Testis (tissue), 3 donors: ENCODE data around the gene PCCA. TPM values are rescaled to one million over a fixed set of nuclear protein-coding genes. Genes with fewer than 3 reads are reported as not detected.

Experiments
- DNase-seq: peaks from one replicate; pipeline ENCODE4 v3.0.0-alpha.2; 2019
- H3K27ac ChIP-seq, 2 donors: fragments of 200-600 bp; sonication (generic); one replicate each; pipeline ENCODE4 v1.5.1; 2019
- H3K27me3 ChIP-seq: fragments of 200-600 bp; sonication (generic); one replicate; pipeline ENCODE4 v1.5.1; 2019
- H3K36me3 ChIP-seq: fragments of 200-600 bp; sonication (generic); one replicate; pipeline ENCODE4 v1.5.1; 2017; ENCODE audit warnings: low read depth; ENCODE audit errors: missing control alignments
- H3K4me1 ChIP-seq: fragments of 200-600 bp; sonication (generic); one replicate; pipeline ENCODE4 v1.5.1; 2019
- H3K4me3 ChIP-seq, 2 donors: fragments of 200-600 bp; sonication (generic); one replicate each; pipeline ENCODE4 v1.5.1; 2017 to 2019
- H3K9me3 ChIP-seq: fragments of 200-600 bp; sonication (generic); one replicate; pipeline ENCODE4 v1.5.1; 2017
- POLR2A ChIP-seq: fragments of 450-650 bp; IDR thresholded peaks from one replicate; pipeline ENCODE4 v1.6.1; 2017; ENCODE audit warnings: antibody characterized with exemption, mild to moderate bottlenecking, moderate library complexity
- WGBS, 2 donors: methylation state at CpG; one replicate each; pipeline ENCODE4 v1.1.5; 2018; 5-methylcytosine and 5-hydroxymethylcytosine counted together
- intact Hi-C: fragments of 100-400 bp; cut with DNase I; formaldehyde crosslinking; loops from one replicate; pipeline ENCODE4 v1.15.1; 2023; ENCODE audit warnings: low total_unique reads
- polyA plus RNA-seq: library from polyadenylated mRNA; stranded (reverse); fragments of 350-450 nt; fragmentation: Illumina TruSeq; extraction: RNeasy Lipid Tissue Mini Kit (QIAGEN cat#74804); gene quantifications from one replicate; pipeline ENCODE4 v1.2.3, GENCODE V29; 2014; ENCODE audit warnings: low read depth, low replicate concordance; ENCODE audit not compliant: insufficient read depth
- total RNA-seq, 2 donors: library from RNA; depleted of rRNA; stranded (reverse); fragments of >200 nt; gene quantifications; one replicate each; pipeline ENCODE4 v1.2.3, GENCODE V29; 2016
- TF ChIP-seq, protein P1 (sequence below), 3 experiments: fragments of 450-650 bp in 2 of 3; fragments of 200-600 bp in 1 of 3; sonication (generic) in 1 of 3; IDR thresholded peaks; one replicate each; pipeline ENCODE4 v1.5.1; 2016 to 2019; ENCODE audit warnings: antibody characterized with exemption in 3 of 3, mild to moderate bottlenecking in 2 of 3, moderate library complexity in 1 of 3

PCCA gene
- total and polyA plus RNA-seq, 3 donors from 2014 or later = 17.9 to 56.2 (median 39.2) TPM

DNA sequence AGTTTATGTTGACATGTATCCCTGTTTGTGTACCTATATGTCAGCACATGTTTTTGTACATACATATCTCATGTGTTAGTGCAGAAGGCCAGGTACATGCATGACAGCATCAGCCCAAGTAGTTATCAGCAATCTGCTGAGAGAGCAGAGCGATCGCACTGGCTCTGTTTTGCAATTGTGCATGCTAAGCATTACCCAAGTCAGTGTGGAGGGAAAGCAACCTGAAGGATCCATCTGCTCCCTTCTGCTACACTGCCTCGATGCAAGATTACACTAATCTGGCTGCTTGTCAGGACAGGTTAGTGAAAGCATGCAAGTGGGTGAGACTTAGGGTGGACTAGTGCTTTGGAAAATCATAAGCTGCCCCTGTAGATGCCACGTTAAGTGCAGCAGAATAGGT, 211.8 kb downstream of the PCCA start:
- Histone ChIP-seq H3K27me3 (no peaks in the 10 kb centered on the region), H3K27ac (no peak overlapping the region), H3K4me1 (no peaks in the 10 kb centered on the region), H3K4me3 (no peak overlapping the region), H3K9me3 (no peaks in the 10 kb centered on the region), H3K36me3 (no peaks in the 10 kb centered on the region)
- intact Hi-C loops = no loop called here
- 96% methylated on average over 4 of the region's 4 CpGs for WGBS, 2 donors
- TF ChIP-seq POLR2A = no peak
- TF ChIP-seq, protein P1, sequence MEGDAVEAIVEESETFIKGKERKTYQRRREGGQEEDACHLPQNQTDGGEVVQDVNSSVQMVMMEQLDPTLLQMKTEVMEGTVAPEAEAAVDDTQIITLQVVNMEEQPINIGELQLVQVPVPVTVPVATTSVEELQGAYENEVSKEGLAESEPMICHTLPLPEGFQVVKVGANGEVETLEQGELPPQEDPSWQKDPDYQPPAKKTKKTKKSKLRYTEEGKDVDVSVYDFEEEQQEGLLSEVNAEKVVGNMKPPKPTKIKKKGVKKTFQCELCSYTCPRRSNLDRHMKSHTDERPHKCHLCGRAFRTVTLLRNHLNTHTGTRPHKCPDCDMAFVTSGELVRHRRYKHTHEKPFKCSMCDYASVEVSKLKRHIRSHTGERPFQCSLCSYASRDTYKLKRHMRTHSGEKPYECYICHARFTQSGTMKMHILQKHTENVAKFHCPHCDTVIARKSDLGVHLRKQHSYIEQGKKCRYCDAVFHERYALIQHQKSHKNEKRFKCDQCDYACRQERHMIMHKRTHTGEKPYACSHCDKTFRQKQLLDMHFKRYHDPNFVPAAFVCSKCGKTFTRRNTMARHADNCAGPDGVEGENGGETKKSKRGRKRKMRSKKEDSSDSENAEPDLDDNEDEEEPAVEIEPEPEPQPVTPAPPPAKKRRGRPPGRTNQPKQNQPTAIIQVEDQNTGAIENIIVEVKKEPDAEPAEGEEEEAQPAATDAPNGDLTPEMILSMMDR (IDR thresholded peaks at IDR 0.05) = no peak
- DNase-seq = no peak

DNA sequence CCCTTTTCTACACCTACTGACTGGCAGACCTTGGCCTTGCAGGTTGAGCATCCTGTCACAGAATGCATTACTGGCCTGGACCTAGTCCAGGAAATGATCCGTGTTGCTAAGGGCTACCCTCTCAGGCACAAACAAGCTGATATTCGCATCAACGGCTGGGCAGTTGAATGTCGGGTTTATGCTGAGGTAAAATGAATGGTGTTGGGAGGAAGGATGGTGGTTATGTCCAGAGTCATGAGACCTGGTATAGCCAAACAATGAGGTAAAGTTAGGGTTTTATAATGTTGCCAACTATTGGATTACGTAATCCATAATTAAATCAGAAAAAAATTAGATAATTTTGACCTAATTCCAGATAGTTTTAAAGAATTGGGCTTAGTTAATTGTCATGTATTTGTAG, 212.5 kb downstream of the PCCA start:
- Histone ChIP-seq H3K9me3 (no peaks in the 10 kb centered on the region), H3K4me3 (no peak overlapping the region), H3K27ac (no peak overlapping the region), H3K4me1 (no peaks in the 10 kb centered on the region), H3K27me3 (no peaks in the 10 kb centered on the region), H3K36me3 (no peaks in the 10 kb centered on the region)
- WGBS, 2 donors = 81 to 86% methylated on average over 5 of the region's 5 CpGs
- DNase-seq = no peak
- TF ChIP-seq, protein P1 (IDR thresholded peaks at IDR 0.05) = no peak
- no peak for TF ChIP-seq POLR2A
- intact Hi-C loops = no loop called here

DNA sequence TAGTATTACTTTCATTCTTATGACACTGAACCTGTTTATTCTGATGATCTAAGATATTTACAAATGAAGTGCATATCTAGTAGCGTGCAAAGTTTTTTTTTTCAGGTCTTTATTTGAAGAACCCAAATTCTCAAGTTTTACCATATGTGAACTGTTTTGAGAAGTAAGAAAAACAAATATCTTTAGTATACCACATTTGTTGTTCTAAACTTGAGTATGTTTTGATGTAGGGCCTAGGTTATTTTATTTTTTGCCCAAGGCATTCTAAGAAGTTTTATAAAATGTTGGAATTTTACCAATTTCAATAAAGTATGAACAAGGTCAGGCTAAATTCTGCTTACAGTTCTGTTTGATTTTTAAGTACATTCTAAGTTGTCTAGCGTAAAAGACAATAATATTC, 213.5 kb downstream of the PCCA start:
- 82 to 83% methylated on average over 2 of the region's 2 CpGs for WGBS, 2 donors
- Histone ChIP-seq H3K36me3 (no peaks in the 10 kb centered on the region), H3K27ac (no peak overlapping the region), H3K4me3 (no peak overlapping the region), H3K27me3 (no peaks in the 10 kb centered on the region), H3K4me1 (no peaks in the 10 kb centered on the region), H3K9me3 (no peaks in the 10 kb centered on the region)
- intact Hi-C loops = no loop called here
- TF ChIP-seq, protein P1 (IDR thresholded peaks at IDR 0.05) = no peak
- TF ChIP-seq POLR2A = no peak
- no peak for DNase-seq

DNA sequence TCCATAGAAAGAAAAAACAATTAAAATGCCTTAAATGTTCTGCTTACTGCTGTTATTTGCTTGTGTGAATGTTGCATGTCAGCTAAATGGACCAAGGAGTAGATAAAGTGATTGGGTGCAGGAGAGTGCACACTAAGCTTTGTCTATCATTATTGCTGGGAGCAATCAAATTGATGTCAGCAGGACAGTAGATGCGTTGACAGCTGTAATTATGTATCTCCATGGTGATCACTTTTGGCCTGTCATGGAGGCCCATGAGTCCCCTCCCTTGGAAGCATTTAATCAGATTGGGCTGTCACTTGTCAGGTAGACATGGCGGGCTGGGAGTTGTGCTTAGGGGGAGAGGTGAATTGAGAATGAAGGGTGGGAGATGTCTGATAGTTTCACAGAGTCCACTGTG, 215.3 kb downstream of the PCCA start:
- WGBS, 2 donors = 85 to 91% methylated on average over 2 of the region's 2 CpGs

DNA sequence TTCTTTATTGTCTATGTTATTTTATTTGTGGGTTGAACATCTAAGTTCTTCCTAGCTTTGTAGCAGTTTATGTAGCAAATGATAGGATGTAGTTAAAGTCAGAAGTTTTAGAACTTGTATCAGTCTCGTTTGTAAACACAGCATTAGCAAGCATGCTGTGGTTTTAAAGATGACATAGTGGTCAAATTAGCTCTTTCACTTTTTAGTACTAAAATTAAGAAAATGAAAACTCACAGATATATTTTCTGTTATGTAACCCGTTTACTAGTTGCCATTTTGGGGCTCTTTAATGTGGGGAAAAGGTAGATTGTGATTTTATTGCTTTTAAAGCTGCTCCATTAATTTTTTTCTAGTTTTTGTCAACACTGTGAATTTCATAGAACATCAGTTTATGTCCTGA, 216.5 kb downstream of the PCCA start:
- intact Hi-C loops = no loop called here
- TF ChIP-seq POLR2A = no peak
- TF ChIP-seq, protein P1 (IDR thresholded peaks at IDR 0.05) = no peak
- H3K27ac ChIP-seq = no peak overlapping the region
- no peak overlapping the region for H3K4me3 ChIP-seq
- no peaks in the 10 kb centered on the region for H3K27me3 ChIP-seq
- WGBS, 2 donors = 74 to 85% methylated on average over 2 of the region's 2 CpGs
- no peaks in the 10 kb centered on the region for H3K4me1 ChIP-seq
- H3K9me3 ChIP-seq = no peaks in the 10 kb centered on the region
- DNase-seq = no peak
- H3K36me3 ChIP-seq = no peaks in the 10 kb centered on the region

More for the DNA sequence above, 215.3 kb downstream of the PCCA start:
- no peaks in the 10 kb centered on the region for H3K27me3 ChIP-seq
- no peaks in the 10 kb centered on the region for H3K36me3 ChIP-seq
- intact Hi-C loops = no loop called here
- no peak overlapping the region for H3K4me3 ChIP-seq
- no peak overlapping the region for H3K27ac ChIP-seq
- no peak for DNase-seq
- H3K9me3 ChIP-seq = no peaks in the 10 kb centered on the region
- TF ChIP-seq, protein P1 (IDR thresholded peaks at IDR 0.05) = no peak
- TF ChIP-seq POLR2A = no peak
- H3K4me1 ChIP-seq = no peaks in the 10 kb centered on the region
